ENCODE results near the gene SLC43A1.

GRCh38 chr11:57490456-57491248 lies 24.9 kb downstream of the SLC43A1 start:
- TF ChIP-seq POLR2A (IDR thresholded peaks at IDR 0.05; ENCODE audit: low read depth, low read length) (no peak), POLR2AphosphoS5 (IDR thresholded peaks at IDR 0.05; ENCODE audit: low read depth, low read length) (no peak)
